IPS-18c (cell line): ENCODE results near the gene NR2F2.

Source experiments
- H3K4me3 ChIP-seq: 2 replicates; pipeline ENCODE4 v1.7.0; 2013; ENCODE audit warnings: low read depth, mild to moderate bottlenecking, low read length, moderate library complexity; ENCODE audit not compliant: insufficient read depth
- H3K9me3 ChIP-seq: one replicate; pipeline ENCODE4 v1.6.1; 2013; ENCODE audit warnings: mild to moderate bottlenecking, low read length, moderate library complexity; ENCODE audit not compliant: control insufficient read depth, insufficient read depth

The NR2F2 gene

DNA sequence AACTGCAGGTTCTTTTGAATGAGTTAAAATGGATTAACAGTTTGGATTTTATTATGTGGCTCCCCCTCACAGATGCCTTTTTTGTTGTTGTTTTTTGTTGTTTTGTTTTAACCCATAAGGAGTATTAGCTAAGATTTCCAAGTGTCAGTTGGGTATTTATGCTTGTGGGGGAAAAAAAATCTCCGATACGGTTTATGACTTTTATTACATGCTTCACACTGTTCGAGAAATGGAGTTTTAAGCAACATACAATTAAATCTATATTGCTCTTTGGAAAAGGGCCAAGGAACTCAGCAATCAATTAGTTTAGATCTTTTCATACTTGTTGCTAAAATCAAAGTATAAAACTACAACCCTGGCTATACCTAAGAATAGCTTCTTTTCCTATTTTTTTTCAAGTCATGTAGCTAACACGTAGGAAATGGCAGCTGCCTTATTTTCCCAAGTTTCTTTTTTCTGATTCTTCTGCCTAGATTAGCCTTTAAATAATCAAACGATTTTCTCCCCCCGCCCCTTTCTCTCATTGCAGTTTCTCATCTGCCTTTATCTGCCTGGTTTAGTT lies 16.0 kb downstream of the NR2F2 start:
- Histone ChIP-seq H3K9me3 (peaks cover under 1% of the 10 kb centered on the region), H3K4me3 (no peak overlapping the region)

- H3K9me3 ChIP-seq, result no peaks in the 10 kb centered on the region
- H3K4me3 ChIP-seq, result 0 out of 2 replicates have a peak overlapping the region, but pooled peaks have one; percentile 20
These were observed 16.9 kb downstream of the NR2F2 start for GRCh38 chr15:96347181-96348111.

GRCh38 chr15:96348112-96349027 lies 17.9 kb downstream of the NR2F2 start:
- H3K9me3 ChIP-seq, result no peaks in the 10 kb centered on the region
- 0 out of 2 replicates have a peak overlapping the region, but pooled peaks have one; percentile 22 for H3K4me3 ChIP-seq

DNA sequence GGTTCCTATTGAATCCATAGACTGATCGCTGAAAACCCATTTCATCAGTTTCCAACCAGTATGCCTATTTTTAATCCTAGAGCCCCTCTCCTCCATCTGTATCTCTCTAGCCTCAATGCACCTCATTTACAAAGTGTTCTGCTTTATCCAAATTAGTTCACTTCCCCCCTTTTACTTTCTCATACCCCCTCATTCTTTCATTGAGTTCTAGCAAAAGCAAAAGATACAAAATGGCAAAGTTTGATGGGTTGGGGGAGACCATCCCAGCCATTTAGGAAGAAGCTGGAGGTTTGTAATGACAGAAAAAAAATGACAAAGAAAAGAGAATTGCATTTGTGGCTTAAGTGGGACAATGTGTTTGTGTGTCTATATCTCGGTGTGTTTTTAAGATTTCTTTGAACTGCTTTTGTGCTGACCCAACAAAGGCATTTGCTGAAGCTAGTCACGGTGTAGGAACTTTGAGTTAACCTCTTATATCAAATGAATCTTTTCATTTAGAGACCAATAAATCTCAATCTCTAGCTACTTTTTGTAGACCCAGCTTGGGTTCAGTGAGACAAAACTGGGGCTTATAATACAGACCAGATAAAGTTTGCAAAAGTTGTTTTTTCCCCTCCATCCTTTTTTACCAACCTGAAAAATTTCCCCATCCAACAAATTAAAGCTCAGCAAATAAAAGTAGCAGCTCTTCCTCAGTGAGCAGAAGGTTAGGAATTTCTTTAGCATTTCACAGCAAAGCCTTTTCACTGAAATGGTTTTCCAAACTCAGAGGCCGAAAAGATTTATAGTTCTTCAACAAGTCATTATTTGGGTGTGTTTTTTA lies 18.7 kb downstream of the NR2F2 start:
- Histone ChIP-seq H3K4me3 (0 out of 2 replicates have a peak overlapping the region, but pooled peaks have one; percentile 22), H3K9me3 (no peaks in the 10 kb centered on the region)

DNA sequence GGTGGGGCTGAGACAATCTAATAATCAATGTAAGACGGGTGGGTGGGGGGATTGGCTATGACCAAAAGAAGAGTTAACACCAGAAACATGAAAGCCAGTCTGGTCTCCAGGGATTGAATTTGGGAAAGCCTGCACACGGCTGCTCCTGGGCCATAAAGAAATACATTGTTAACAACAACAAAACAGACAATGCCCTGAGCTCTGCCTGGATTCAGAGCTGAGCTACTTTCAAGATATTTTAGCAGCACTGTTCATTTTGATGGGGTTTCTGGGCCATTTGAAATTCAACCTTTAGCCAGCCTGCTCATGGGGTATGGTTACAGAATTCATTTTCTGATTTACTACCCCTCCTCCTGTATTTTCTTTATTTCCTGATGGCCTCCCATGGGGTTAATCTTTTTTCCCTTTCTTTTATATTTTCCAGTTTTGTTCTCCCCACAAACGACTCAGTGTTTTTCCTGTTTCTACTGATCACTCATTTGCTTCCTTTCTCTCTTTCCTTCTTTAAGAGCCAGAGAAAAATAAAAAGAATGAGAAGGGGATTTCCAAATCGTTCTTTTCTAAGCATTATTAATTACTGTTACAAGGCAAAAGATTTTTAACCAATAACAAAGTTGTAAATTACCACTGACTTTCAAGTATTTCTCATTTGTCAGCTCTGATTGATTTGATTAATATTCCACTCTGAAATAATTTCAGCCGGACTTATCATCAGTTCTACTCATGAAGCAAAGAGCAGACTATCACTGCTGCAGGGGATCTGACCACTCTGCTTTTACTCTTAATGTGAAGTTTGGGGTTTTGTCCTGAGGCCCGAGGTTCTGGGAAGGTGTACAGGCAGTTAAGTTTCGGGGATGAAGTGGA lies 19.6 kb downstream of the NR2F2 start:
- Histone ChIP-seq H3K9me3 (no peaks in the 10 kb centered on the region), H3K4me3 (no peak overlapping the region)

GRCh38 chr15:96350934-96351724 lies 20.6 kb downstream of the NR2F2 start:
- no peak overlapping the region for H3K4me3 ChIP-seq

GRCh38 chr15:96351761-96352603 lies 21.5 kb downstream of the NR2F2 start:
- Histone ChIP-seq H3K4me3 (peak overlapping the region; percentile 9; the same call in 1 of the 2 replicates), H3K9me3 (no peaks in the 10 kb centered on the region)

More at GRCh38 chr15:96350934-96351724, 20.6 kb downstream of the NR2F2 start:
- H3K9me3 ChIP-seq, result no peaks in the 10 kb centered on the region

- Histone ChIP-seq H3K4me3 (no peak overlapping the region), H3K9me3 (no peaks in the 10 kb centered on the region)
These were observed 22.3 kb downstream of the NR2F2 start for GRCh38 chr15:96352604-96353405.

DNA sequence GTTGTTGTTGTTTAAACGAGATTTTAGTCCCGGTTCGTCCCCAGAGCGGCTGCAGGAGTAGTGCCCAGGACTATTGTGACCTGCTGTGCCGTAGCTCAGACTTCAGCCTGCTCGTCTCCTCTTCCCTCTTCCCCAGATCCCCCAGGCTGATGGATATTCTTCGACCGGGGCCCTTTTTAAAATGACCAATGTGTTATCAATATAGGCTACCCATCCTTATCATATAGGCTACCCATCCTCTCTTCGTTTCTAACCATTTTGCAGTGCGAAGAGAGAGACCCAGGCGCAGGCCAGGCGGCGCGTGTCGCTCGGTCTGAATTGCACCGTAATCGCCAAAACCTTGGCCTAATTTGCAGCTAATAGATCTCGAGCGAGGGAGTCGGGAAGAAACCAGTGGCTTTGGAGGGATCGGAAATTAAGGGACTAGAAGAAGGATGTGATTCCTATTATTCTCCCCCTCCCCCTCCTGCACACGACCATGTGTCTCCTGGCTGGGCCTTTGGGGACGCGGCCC lies 23.0 kb downstream of the NR2F2 start:
- peak overlapping the region; percentile 1; the same call in 1 of the 2 replicates for H3K4me3 ChIP-seq
- no peaks in the 10 kb centered on the region for H3K9me3 ChIP-seq

GRCh38 chr15:96353930-96354730 lies 23.6 kb downstream of the NR2F2 start:
- Histone ChIP-seq H3K9me3 (no peaks in the 10 kb centered on the region), H3K4me3 (peak overlapping the region; percentile 1; the same call in 1 of the 2 replicates)

DNA sequence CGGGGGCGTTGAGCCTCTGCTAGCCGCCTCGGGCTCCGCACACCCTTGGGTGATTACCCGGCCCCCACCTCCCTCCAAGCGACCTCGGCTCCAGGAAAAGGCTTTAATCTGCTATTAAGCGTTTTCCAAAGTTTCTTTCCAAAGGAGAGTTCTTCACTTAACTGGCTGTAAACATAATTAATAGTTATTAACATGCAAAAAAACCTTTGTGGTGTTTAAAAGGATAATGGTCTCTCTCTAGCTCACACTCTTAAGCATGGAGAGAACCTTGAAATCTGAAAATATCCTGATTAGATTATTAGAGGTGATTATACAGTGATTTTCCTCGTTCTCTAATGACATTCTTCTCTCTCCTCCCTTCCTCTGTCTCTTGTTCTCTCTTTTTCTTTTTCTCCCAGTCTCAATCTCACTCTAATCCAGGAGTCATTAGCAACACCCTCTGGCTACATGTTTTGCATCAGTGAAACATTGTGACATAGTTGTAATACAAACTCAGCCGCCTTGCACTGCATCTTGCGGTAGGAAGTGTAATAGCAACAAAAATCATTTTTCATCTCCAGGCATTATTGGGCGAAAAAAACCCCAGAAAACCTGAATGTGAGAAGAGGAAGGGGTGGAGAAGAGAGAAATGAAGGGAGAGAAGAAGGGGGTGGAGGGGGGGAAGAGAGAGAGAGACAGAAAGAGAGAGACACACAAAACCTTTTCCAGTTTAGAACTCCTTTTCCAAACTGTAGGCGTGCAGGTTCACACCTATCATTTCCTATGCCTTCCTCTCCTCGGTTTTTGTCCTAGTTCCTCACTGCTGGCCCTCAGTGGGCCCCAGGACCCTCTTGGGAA lies 24.4 kb downstream of the NR2F2 start:
- peak overlapping the region; percentile 1; the same call in 1 of the 2 replicates for H3K4me3 ChIP-seq

More for the DNA sequence above, 24.4 kb downstream of the NR2F2 start:
- no peaks in the 10 kb centered on the region for H3K9me3 ChIP-seq
